CD4-positive, CD25-positive, alpha-beta regulatory T cell (primary cell): ENCODE data around the gene VAV3. TPM values are rescaled to one million over a fixed set of nuclear protein-coding genes. Genes with fewer than 3 reads are reported as not detected.
A peak's percentile ranks its signal among the peaks of the same experiment; 100 is the strongest.
"Not testable (repeated sequence)": the region's sequence is repeated elsewhere in the genome, so short reads cannot be mapped to it uniquely, and the experiment has no call there.

ENCODE experiments used
- ATAC-seq, 2 donors: fragments of 150-1000 bp; cut with Tn5 transposase; one replicate each; pipeline ENCODE4 v1.10.0; 2021; ENCODE audit warnings: low read depth in 2 of 2, moderate number of reproducible peaks in 2 of 2, moderate library complexity in 1 of 2
- DNase-seq, 3 donors: peaks; one replicate each; pipeline versions ENCODE4 v3.0.0 to v3.0.0-alpha.2; 2012 to 2022; ENCODE audit warnings: mixed read lengths in 1 of 3
- H3K27ac ChIP-seq: one replicate; pipeline ENCODE4 v1.7.0; 2013; ENCODE audit warnings: mild to moderate bottlenecking, low read length; ENCODE audit not compliant: insufficient read depth, poor library complexity, severe bottlenecking
- H3K27me3 ChIP-seq: one replicate; pipeline ENCODE4 v1.7.0; 2013; ENCODE audit warnings: low read length; ENCODE audit not compliant: control insufficient read depth, insufficient read depth
- H3K36me3 ChIP-seq: one replicate; pipeline ENCODE4 v1.7.0; 2013; ENCODE audit warnings: mild to moderate bottlenecking, low read length, moderate library complexity; ENCODE audit not compliant: control insufficient read depth, insufficient read depth
- H3K4me1 ChIP-seq: 2 replicates; pipeline ENCODE4 v1.7.0; 2013; ENCODE audit warnings: mild to moderate bottlenecking, low read length; ENCODE audit not compliant: insufficient read depth, control insufficient read depth, poor library complexity, severe bottlenecking
- H3K4me3 ChIP-seq: one replicate; pipeline ENCODE4 v1.7.0; 2013; ENCODE audit warnings: low read depth, mild to moderate bottlenecking, low read length, moderate library complexity
- H3K9me3 ChIP-seq, 2 experiments: 1 replicate in 1 of 2; 2 replicates in 1 of 2; pipeline ENCODE4 v1.7.0; 2013; ENCODE audit warnings: low read length in 2 of 2, mild to moderate bottlenecking in 1 of 2, moderate library complexity in 1 of 2; ENCODE audit not compliant: control insufficient read depth in 2 of 2
- H3K27ac Mint-ChIP-seq, 3 donors: one replicate each; pipeline ENCODE4 v1.8.0; 2020 to 2022; ENCODE audit warnings: mild to moderate bottlenecking in 3 of 3, mixed read lengths in 3 of 3, moderate library complexity in 2 of 3
- H3K27me3 Mint-ChIP-seq: one replicate; pipeline ENCODE4 v1.8.0; 2022; ENCODE audit warnings: mild to moderate bottlenecking, mixed read lengths
- H3K36me3 Mint-ChIP-seq: one replicate; pipeline ENCODE4 v1.8.0; 2020; ENCODE audit warnings: mixed read lengths
- H3K4me1 Mint-ChIP-seq, 4 donors: one replicate each; pipeline ENCODE4 v1.8.0; 2020 to 2022; ENCODE audit warnings: mixed read lengths in 4 of 4, mild to moderate bottlenecking in 1 of 4
- H3K4me3 Mint-ChIP-seq, 4 donors: one replicate each; pipeline ENCODE4 v1.8.0; 2020 to 2022; ENCODE audit warnings: mild to moderate bottlenecking in 4 of 4, mixed read lengths in 4 of 4, moderate library complexity in 3 of 4
- H3K9me3 Mint-ChIP-seq, 7 donors: one replicate each; pipeline ENCODE4 v1.8.0; 2020 to 2022; ENCODE audit warnings: mixed read lengths in 7 of 7, mild to moderate bottlenecking in 3 of 7, moderate library complexity in 2 of 7
- polyA plus RNA-seq, 4 donors: library from polyadenylated mRNA; unstranded; fragments of 300-500 nt; fragmentation: Illumina TruSeq; gene quantifications; one replicate each; pipeline ENCODE4 v1.2.3, GENCODE V29; 2021
- total RNA-seq: library from RNA; stranded (reverse); gene quantifications from one replicate; pipeline ENCODE4 v1.2.3, GENCODE V29; 2022

VAV3 gene
- total and polyA plus RNA-seq, 5 donors from 2014 or later = 6.2 to 21.5 (median 11.1) TPM

DNA sequence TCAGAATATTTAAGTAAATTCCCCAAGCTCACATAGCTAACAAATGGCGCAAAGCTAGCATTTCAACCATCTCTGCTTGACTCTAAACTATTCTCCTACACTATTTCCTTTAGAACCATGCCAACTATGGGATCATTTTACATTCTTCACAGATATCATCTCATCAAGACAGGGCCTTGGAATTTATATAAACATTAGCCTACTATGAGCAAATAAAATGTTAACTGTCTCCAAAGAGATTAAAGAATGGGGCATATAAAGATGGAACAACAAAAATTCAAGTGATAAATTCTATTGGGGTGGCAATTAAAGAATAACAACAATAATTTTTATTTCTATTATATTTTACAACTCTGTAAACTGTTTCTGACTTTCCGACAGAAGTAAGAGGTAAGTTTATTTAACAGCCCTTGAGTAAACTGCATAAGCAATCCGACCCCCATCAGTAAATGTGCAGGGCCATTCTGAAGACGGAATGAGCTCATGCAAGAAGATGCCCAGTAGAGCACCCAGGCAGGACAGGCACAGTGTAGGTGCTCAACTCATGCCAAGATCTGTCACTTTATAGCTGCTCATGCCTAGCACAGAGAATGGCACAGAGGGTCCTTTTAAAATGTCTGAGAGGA is 261.9 kb downstream of the VAV3 start:
- Mint-ChIP-seq H3K9me3 (peaks cover 0 to 3% (median 0%) of the 10 kb centered on the region in 7 donors), H3K4me1 (peaks cover 0 to 9% (median 0%) of the 10 kb centered on the region in 4 donors), H3K4me3 (no peak overlapping the region), H3K27ac (no peak overlapping the region), H3K36me3 (peaks cover 34% of the 10 kb centered on the region), H3K27me3 (no peaks in the 10 kb centered on the region)
- Histone ChIP-seq H3K9me3 (no peaks in the 10 kb centered on the region), H3K36me3 (peaks cover 14% of the 10 kb centered on the region), H3K27me3 (no peaks in the 10 kb centered on the region), H3K4me1 (no peaks in the 10 kb centered on the region), H3K4me3 (no peak overlapping the region), H3K27ac (no peak overlapping the region)
- DNase-seq = no peak
- ATAC-seq = no peak

DNA sequence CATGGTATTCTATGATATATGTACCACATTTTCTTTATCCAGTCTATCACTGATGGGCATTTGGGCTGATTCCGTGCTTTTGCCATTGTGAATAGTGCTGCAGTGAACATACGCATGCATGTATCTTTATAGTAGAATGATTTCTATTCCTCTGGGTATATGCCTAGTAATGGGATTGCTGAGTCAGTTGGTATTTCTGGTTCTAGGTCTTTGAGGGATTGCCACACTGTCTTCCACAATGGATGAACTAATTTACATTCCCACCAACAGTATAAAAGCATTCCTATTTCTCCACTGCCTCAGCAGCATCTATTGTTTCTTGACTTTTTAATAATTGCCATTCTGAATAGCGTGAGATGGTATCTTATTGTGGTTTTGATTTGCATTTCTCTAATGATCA is 264.3 kb downstream of the VAV3 start:
- peaks cover 15% of the 10 kb centered on the region for H3K36me3 ChIP-seq
- H3K27me3 Mint-ChIP-seq, H3K27ac ChIP-seq, DNase-seq, H3K4me1 Mint-ChIP-seq, H3K4me3 Mint-ChIP-seq, H3K27me3 ChIP-seq, ATAC-seq, H3K9me3 ChIP-seq, H3K27ac Mint-ChIP-seq, H3K4me1 ChIP-seq, H3K4me3 ChIP-seq, H3K9me3 Mint-ChIP-seq: not testable (repeated sequence)
- peaks cover 46% of the 10 kb centered on the region for H3K36me3 Mint-ChIP-seq

GRCh38 chr1:107698161-107698560 is 266.8 kb downstream of the VAV3 start:
- H3K4me1 Mint-ChIP-seq = peaks cover 0 to 13% (median 0%) of the 10 kb centered on the region in 4 donors

GRCh38 chr1:107695341-107695740 is 269.6 kb downstream of the VAV3 start:
- Mint-ChIP-seq H3K36me3 (peaks cover 38% of the 10 kb centered on the region), H3K4me1 (peaks cover 0 to 10% (median 0%) of the 10 kb centered on the region in 4 donors), H3K9me3 (no peaks in the 10 kb centered on the region), H3K27me3 (no peaks in the 10 kb centered on the region), H3K27ac (no peak overlapping the region), H3K4me3 (no peak overlapping the region)
- no peak overlapping the region for H3K27ac ChIP-seq
- no peaks in the 10 kb centered on the region for H3K4me1 ChIP-seq
- no peaks in the 10 kb centered on the region for H3K9me3 ChIP-seq
- no peaks in the 10 kb centered on the region for H3K27me3 ChIP-seq
- ATAC-seq (no peak), DNase-seq (no peak)
- H3K36me3 ChIP-seq = peaks cover 10% of the 10 kb centered on the region
- H3K4me3 ChIP-seq = no peak overlapping the region

More at GRCh38 chr1:107698161-107698560, 266.8 kb downstream of the VAV3 start:
- Histone ChIP-seq H3K4me3 (no peak overlapping the region), H3K27me3 (no peaks in the 10 kb centered on the region), H3K27ac (no peak overlapping the region), H3K36me3 (peaks cover 11% of the 10 kb centered on the region), H3K4me1 (no peaks in the 10 kb centered on the region), H3K9me3 (no peaks in the 10 kb centered on the region)
- ATAC-seq (no peak), DNase-seq (no peak)
- Mint-ChIP-seq H3K4me3 (no peak overlapping the region), H3K27ac (no peak overlapping the region), H3K9me3 (peaks cover 0 to 3% (median 0%) of the 10 kb centered on the region in 7 donors), H3K27me3 (no peaks in the 10 kb centered on the region), H3K36me3 (peaks cover 53% of the 10 kb centered on the region)

DNA sequence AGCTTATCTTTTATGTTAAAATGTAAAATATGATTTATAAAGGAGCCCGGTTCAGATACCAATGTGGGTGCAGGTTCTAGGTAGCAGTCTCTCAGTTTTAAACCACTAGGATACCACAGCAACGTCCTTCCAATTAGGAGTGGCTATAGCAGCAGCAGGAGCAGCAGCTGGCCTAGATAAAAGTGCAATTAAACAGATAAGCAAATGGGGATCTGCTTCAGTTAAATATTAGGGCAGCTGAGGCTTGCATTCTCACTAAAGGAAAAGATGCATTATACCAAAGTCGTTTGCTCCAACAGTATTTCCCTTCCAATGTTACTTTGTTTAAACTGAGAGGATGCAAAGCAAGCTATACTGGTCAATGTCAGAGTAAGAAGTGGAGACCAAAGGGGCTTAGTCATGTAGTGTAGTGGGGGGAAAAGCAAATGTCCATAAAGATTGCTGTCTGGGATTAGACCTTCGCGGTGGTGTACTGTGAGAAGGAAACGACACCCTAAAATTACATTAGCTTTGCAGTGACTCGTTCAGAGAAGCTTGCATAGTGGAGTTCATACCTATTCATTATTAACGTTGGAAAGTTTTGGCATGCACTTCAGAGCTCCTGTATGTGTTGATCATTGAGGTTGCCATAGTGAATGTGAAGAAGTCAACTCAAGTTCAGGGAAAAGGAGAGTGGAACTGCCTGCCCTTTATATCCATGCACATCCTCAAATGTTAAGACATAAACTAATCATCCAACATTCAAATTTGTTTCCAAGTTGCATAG is 272.2 kb downstream of the VAV3 start:
- Histone ChIP-seq H3K27ac (no peak overlapping the region), H3K9me3 (no peaks in the 10 kb centered on the region), H3K27me3 (no peaks in the 10 kb centered on the region), H3K4me1 (no peaks in the 10 kb centered on the region), H3K4me3 (no peak overlapping the region), H3K36me3 (peaks cover 10% of the 10 kb centered on the region)
- H3K4me3 Mint-ChIP-seq = no peak overlapping the region
- no peak for DNase-seq
- H3K9me3 Mint-ChIP-seq = no peaks in the 10 kb centered on the region
- H3K27ac Mint-ChIP-seq = no peak overlapping the region
- no peaks in the 10 kb centered on the region for H3K27me3 Mint-ChIP-seq
- H3K4me1 Mint-ChIP-seq = peaks cover 0 to 10% (median 0%) of the 10 kb centered on the region in 4 donors
- H3K36me3 Mint-ChIP-seq = peaks cover 25% of the 10 kb centered on the region
- no peak for ATAC-seq

GRCh38 chr1:107691540-107691939 is 273.4 kb downstream of the VAV3 start:
- H3K36me3 Mint-ChIP-seq = peaks cover 18% of the 10 kb centered on the region
- DNase-seq (no peak), ATAC-seq (no peak)
- H3K9me3 Mint-ChIP-seq = no peaks in the 10 kb centered on the region
- no peak overlapping the region for H3K4me3 ChIP-seq
- H3K27ac ChIP-seq = no peak overlapping the region
- no peaks in the 10 kb centered on the region for H3K27me3 Mint-ChIP-seq
- H3K36me3 ChIP-seq = peaks cover 10% of the 10 kb centered on the region
- no peaks in the 10 kb centered on the region for H3K9me3 ChIP-seq
- no peak overlapping the region for H3K27ac Mint-ChIP-seq
- H3K4me3 Mint-ChIP-seq = no peak overlapping the region
- H3K4me1 ChIP-seq = no peaks in the 10 kb centered on the region
- H3K4me1 Mint-ChIP-seq = peaks cover 0 to 8% (median 0%) of the 10 kb centered on the region in 4 donors
- no peaks in the 10 kb centered on the region for H3K27me3 ChIP-seq

DNA sequence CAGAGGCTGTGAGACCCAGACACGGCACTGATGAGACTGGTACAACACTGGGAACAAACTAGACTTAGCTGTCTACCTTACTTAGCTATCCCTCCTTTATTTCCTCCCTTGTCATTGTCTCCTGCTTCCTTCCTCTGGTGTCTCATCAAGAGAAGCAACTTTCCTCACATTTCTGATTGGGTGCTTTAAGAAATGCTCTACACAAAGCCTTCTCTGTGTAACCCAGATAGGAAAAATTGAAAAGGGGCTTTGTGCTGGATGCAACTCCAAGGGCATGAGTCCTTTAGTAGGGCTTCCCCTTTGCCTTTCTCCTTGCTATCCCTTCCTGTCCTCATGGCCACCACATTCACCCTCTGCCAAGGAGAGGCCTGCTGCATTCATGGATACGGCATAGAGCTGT is 274.5 kb downstream of the VAV3 start:
- Histone ChIP-seq H3K36me3 (peaks cover 8% of the 10 kb centered on the region), H3K4me3 (no peak overlapping the region), H3K27me3 (no peaks in the 10 kb centered on the region), H3K9me3 (no peaks in the 10 kb centered on the region), H3K27ac (no peak overlapping the region), H3K4me1 (no peaks in the 10 kb centered on the region)
- Mint-ChIP-seq H3K36me3 (peaks cover 14% of the 10 kb centered on the region), H3K27ac (peak overlapping the region in 1 of 3 donors; percentile 53), H3K4me1 (peaks cover 0 to 7% (median 0%) of the 10 kb centered on the region in 4 donors), H3K9me3 (no peaks in the 10 kb centered on the region), H3K27me3 (no peaks in the 10 kb centered on the region), H3K4me3 (no peak overlapping the region)
- no peak for ATAC-seq
- DNase-seq = no peak
